Hematopoietic multipotent progenitor cell (in vitro differentiated cells): ENCODE results near the gene CDC16. TPM values are rescaled to one million over a fixed set of nuclear protein-coding genes. Genes with fewer than 3 reads are reported as not detected.
A peak's percentile ranks its signal among the peaks of the same experiment; 100 is the strongest.

Source experiments
- DNase-seq, 3 donors: peaks; one replicate each; pipeline ENCODE4 v3.0.0-alpha.2; 2011 to 2015; ENCODE audit warnings: low read depth in 2 of 3, low spot score in 2 of 3
- total RNA-seq: library from RNA; depleted of rRNA; stranded (reverse); fragments of >200 nt; gene quantifications from one replicate; pipeline ENCODE4 v1.2.3, GENCODE V29; 2012

The CDC16 gene
- total RNA-seq, 1 donor = 32.3 TPM

DNA sequence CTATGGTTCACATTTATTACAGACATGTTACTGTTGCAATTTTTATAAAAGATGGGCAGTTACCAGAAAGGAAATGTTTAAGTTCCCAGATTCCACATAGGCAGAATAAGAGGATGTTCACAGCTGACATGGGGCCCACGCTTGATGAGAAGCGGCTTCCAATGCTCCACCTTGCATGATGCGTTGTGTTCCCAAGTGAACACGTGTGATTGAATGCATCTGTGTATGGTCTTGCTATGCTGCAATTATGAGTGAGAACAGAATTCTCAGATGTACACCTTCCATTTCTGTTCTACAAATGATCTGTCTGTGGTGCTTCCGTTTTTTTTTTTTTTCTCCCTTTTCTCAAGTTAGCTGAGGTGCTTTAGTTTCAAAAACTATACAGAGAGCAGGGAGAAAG lies 62.2 kb downstream of the CDC16 start:
- DNase-seq = no peak

DNA sequence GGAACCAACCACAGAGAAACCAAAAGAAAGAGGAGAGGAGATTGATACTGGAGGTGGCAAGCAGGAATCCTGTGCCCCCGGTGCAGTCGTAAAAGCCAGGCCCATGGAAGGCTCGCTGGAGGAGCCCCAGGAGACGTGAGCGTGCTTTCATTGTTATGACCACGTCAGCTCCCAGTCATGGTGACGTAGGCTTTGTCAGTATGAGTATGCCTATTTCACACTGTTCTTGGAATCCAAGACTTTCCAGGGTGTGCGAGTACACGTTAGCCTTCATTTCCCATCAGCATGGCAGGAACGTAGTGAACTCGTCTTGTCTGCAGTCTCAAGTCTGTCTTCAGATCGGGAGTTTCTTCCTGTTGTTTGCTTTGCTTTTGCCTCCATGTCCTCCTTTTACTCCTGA lies 64.2 kb downstream of the CDC16 start:
- DNase-seq = no peak

DNA sequence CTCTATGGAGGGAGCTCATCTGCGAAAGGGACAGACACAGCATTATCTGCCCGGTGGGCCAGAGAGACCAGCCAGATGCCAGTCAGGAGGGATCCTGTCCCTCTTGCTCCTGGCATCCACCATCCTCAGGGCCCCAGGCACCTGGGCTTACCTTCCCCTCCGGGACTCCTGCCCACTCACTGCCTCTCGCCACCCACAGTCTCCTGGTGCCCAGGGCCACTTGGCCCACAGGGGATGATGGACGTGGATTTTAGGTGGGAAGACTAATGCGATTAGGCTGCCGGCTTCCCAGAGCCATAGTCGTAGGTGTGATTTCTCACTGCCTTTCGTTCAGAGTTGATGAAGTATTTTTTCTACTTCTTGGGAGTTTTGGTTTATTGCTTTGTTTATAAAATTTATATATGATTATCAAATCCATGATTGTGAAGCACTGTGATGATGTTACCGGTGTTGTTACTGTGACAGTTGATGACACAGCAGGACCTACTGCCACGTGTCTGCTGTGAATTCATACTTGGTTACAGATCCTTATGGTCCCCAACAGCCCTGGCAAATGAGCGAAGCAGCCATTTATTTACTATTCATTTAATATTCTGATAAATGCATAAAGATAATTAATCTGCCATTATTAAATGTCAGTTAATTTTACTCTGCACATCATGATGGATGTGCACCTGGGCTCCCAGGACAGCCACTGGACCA lies 65.1 kb downstream of the CDC16 start:
- no peak for DNase-seq

- no peak for DNase-seq
Measured at GRCh38 chr13:114303700-114304327, 69.1 kb downstream of the CDC16 start.

DNA sequence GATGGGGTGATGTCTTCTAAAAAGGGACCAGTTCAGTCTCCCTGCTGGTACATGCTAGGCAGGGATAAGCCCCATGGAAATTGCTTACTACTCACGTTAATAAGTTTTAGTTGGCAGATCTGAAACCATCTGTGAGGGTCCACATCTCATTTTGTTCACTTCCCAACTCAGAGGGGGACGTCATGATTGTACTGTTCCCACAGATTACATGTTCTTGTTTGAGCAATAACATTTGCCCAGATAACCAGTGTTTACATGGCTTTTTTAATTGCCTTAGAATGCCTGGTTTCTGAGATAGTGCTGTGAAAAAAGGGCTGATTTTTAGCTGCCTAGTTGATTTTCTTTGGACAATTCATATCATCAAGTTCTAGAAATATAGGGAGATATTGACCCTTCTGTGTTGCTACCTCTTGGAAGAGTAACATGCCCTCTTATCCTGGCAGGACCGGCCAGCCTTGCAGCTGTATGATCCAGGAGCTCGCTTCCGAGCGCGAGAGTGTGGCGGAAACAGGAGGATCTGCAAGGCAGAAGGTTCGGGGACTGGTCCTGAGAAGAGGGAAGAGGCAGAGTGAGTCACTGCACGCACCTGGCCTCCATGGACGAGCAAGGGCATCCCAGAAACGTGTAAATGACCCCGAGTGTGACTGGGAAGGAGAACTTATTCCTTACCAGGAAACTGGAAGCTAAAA lies 69.8 kb downstream of the CDC16 start:
- no peak for DNase-seq

- no peak for DNase-seq
Measured at GRCh38 chr13:114309086-114309485, 74.4 kb downstream of the CDC16 start.

DNA sequence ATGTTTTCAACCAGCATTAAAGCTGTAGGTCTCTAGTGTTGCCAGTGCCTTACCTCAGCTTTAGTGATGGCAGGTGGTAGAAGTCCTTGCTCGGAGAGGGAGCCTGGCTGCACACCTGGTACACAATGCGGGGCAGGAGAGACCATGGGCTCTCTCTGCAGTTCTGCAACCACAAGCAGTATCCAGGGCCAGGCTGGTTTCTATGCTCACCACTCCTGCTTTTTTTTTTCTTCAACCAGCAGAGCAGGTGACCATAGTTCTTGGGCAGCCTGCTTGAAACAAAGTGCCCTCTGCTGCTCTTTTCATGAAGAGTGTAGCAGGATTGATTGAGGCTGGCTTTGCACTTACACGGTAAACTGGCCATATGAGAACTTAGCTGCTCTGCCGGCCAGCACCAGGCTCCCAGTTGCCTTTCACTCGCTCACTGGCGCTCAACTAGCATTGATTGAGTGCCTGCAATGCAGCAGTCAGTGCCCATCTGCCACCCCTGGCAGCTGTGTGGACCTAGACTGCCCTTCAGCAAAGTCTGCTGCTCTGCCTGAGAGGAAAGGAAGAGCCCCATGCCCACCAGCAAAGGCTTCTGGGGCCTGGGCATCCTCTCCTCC lies 75.2 kb downstream of the CDC16 start:
- no peak for DNase-seq

DNA sequence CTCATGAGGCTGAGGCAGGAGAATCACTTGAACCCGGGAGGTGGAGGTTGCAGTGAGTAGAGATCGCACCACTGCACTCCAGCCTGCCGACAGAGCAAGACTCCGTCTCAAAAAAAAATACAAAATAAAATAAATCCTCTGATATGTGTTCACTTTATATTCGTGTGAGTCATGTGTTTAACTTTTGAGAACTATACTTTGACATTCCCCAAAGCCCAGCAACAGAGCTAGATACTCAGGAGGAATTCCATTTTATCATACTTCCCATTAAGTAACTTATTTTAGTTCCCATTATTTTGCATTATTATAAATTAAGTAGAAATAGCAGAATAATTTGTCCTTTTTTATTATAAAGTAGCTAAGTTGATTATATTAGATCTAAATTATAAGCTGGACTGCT lies 76.3 kb downstream of the CDC16 start:
- DNase-seq = no peak

GRCh38 chr13:114311387-114311786 lies 76.7 kb downstream of the CDC16 start:
- DNase-seq = no peak

GRCh38 chr13:114311908-114312307 lies 77.2 kb downstream of the CDC16 start:
- no peak for DNase-seq

DNA sequence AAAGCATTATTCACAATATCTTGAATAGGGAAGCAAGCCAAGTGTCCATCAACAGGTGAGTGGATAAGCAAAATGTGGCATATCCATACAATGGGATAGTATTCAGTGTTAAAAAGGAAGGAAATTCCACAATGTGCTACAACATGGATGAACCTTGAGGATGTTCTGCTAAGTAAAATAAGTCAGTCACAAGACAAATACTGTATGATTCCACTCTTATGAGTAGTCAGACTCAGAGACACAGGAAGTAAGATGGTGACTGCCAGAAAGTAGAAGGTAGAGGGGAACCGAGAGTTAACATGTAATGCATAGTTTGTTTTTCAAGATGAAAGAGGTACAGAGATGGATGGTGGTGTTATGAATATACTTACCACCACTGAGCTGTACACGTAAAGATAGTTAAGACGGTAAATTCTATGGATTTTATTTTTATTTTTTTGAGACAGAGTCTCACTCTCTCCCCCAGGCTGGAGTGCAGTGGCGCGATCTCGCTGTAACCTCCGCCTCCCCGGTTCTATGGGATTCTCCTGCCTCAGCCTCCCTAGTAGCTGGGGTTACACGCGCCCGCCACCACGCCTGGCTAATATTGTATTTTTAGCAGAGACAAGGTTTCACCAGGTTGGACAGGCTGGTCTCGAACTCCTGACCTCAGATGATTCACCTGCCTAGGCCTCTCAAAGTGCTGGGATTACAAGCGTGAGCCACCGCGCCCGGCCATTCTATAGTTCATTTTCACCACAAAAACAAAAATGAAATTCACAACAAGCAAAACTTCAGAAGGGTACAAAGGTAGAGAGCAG lies 78.6 kb downstream of the CDC16 start:
- DNase-seq = no peak

GRCh38 chr13:114314074-114314912 lies 79.6 kb downstream of the CDC16 start, which contains the start of gene CHAMP1:
Gene CHAMP1 (plus strand): TSS chr13:114314503. CDS start chr13:114323843, 9,340 bp downstream.
- DNase-seq = peak; percentile 77 to 95 (median 92)

DNA sequence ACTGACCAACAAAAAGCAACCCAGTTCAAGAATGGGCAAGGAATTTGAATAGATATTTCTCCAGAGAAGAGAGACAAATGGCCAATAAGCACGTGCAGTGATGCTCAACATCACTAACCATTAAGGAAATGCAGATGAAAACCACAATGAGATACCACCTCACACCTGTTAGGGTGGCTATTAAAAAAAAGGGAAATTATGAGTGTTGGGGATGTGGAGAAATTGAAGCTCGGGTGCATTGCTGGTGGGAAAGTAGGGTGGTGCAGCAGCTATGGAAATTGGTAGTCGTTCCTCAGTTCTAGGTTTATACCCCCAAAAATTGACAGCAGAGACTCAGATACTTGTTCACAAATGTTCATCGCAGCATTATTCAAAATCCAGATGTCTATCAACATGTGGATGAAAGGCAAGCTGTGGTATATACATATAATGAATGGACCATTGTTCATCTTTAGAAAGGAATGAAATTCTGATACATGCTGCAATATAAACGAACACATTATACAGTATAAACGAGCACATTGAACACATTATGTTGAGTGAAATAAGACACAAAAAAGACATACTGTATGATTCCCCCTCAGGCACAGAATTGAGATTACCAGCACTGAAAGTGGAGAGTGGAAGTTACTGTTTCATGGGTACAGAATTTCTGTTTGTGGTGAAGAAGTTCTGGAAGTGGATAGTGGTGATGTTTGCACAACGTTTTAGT lies 80.5 kb downstream of the CDC16 start:
- DNase-seq = peak in 1 of 3 donors; percentile 36

DNA sequence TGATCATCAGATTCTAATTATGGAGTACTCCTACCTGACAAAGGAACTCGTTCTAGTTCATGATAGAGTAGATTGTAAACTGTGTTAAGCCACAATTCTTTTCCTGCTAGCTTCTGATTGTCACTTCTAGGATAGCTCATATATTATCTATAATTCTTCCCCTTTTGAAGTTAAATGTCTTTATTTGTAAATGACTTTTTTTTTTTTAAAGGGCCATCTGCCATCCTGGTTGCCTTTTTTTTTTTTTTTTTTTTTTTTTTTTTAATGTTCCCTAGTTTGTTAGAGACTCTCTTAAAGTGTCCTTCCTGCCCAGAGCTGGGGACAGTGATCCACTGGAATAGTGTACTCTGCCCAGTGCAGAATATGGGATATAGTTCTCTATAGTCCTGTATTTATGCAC lies 83.9 kb downstream of the CDC16 start:
- no peak for DNase-seq

GRCh38 chr13:114319441-114319913 lies 84.8 kb downstream of the CDC16 start:
- DNase-seq = no peak

DNA sequence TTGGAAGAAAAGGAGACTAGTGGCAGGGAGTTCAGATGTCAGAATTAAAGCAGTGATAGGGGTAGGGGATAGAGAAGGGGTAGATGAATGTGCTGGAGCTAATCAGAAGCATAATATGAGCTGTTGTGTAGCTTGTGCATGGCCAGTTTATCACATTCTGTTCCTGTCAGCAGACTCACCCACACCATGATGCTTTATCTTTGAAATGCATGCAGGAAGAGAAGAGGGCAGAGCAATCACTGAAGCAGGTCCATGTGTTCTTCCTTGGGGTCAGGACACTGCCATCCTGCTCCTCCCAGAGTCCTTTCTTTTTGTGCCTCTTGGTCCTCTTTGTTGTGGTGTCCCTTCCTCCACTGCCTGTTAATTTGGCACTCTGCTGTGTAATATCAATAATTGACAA lies 85.4 kb downstream of the CDC16 start:
- no peak for DNase-seq

DNA sequence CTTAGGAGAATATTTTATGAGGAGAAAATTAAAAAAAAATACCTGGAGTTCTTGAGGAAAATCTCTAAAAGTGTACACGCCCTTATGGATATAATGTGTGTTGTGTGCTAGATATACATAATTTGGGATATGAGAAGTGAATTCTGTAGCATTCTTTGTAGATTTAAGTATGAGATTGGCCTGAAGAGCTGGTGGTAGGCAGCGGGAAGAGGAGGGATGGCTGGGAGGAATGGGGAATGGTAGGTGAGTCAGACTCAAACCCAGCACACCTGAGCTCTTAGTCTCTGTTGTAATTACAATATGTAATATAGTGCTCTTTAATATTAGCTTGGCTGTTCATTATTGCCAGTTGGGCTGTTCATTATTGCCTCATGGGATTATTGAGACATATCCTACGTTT lies 86.6 kb downstream of the CDC16 start:
- DNase-seq = no peak
